H9 (cell line): Measurements from ENCODE around the gene NCOA6. TPM values are rescaled to one million over a fixed set of nuclear protein-coding genes. Genes with fewer than 3 reads are reported as not detected.

Experiments
- DNase-seq: peaks from one replicate; pipeline ENCODE4 v3.0.0-alpha.2; 2017
- H2AFZ ChIP-seq: one replicate; pipeline ENCODE4 v1.6.1; 2013; ENCODE audit warnings: mild to moderate bottlenecking, low read length, control low read depth, moderate library complexity
- H2AK5ac ChIP-seq: 2 replicates; pipeline ENCODE4 v1.6.1; 2013; ENCODE audit warnings: low read length, control low read depth, mixed read lengths; ENCODE audit not compliant: insufficient read length
- H2BK120ac ChIP-seq: one replicate; pipeline ENCODE4 v1.6.1; 2013; ENCODE audit warnings: low read depth, mild to moderate bottlenecking, low read length, control low read depth, inconsistent platforms; ENCODE audit not compliant: poor library complexity, severe bottlenecking
- H2BK12ac ChIP-seq: 2 replicates; pipeline ENCODE4 v1.6.1; 2013; ENCODE audit warnings: low read length, control low read depth, mixed read lengths, low read depth; ENCODE audit not compliant: insufficient read length
- H2BK15ac ChIP-seq: 2 replicates; pipeline ENCODE4 v1.6.1; 2013; ENCODE audit warnings: low read depth, low read length, control low read depth
- H2BK20ac ChIP-seq: one replicate; pipeline ENCODE4 v1.6.1; 2013; ENCODE audit warnings: low read depth, mild to moderate bottlenecking, low read length, control low read depth, inconsistent platforms; ENCODE audit not compliant: poor library complexity, severe bottlenecking
- H2BK5ac ChIP-seq: 2 replicates; pipeline ENCODE4 v1.6.1; 2013; ENCODE audit warnings: low read length, control low read depth, mixed read lengths; ENCODE audit not compliant: insufficient read length
- H3K14ac ChIP-seq: 2 replicates; pipeline ENCODE4 v1.6.1; 2013; ENCODE audit warnings: low read length, control low read depth; ENCODE audit not compliant: insufficient read depth
- H3K18ac ChIP-seq: 2 replicates; pipeline ENCODE4 v1.6.1; 2013; ENCODE audit warnings: low read depth, mild to moderate bottlenecking, mixed read lengths, low read length, control low read depth; ENCODE audit not compliant: insufficient read length
- H3K23ac ChIP-seq: 2 replicates; pipeline ENCODE4 v1.6.1; 2013; ENCODE audit warnings: low read length, control low read depth, mixed read lengths, low read depth; ENCODE audit not compliant: insufficient read length
- H3K23me2 ChIP-seq: 2 replicates; pipeline ENCODE4 v1.6.1; 2013; ENCODE audit warnings: low read depth, mild to moderate bottlenecking, mixed read lengths, low read length, control low read depth; ENCODE audit not compliant: insufficient read length, poor library complexity, severe bottlenecking
- H3K27ac ChIP-seq: 2 replicates; pipeline ENCODE4 v1.5.1; 2013; ENCODE audit warnings: low read length, control low read depth, mixed read lengths, low read depth; ENCODE audit not compliant: insufficient read length
- H3K27me3 ChIP-seq: 2 replicates; pipeline ENCODE4 v1.6.1; 2013; ENCODE audit warnings: low read length, control low read depth, inconsistent platforms; ENCODE audit not compliant: insufficient read depth
- H3K4ac ChIP-seq: 2 replicates; pipeline ENCODE4 v1.6.1; 2013; ENCODE audit warnings: low read depth, mild to moderate bottlenecking, control low read depth, inconsistent platforms, low read length, moderate library complexity
- H3K4me1 ChIP-seq: 2 replicates; pipeline ENCODE4 v1.6.1; 2013; ENCODE audit warnings: low read length, control low read depth, inconsistent platforms; ENCODE audit not compliant: insufficient read depth
- H3K4me2 ChIP-seq: 2 replicates; pipeline ENCODE4 v1.6.1; 2013; ENCODE audit warnings: low read length, control low read depth, mixed read lengths; ENCODE audit not compliant: insufficient read length, insufficient read depth
- H3K56ac ChIP-seq: 2 replicates; pipeline ENCODE4 v1.6.1; 2013; ENCODE audit warnings: low read depth, mild to moderate bottlenecking, mixed read lengths, low read length, control low read depth; ENCODE audit not compliant: insufficient read length
- H3K79me1 ChIP-seq: 2 replicates; pipeline ENCODE4 v1.6.1; 2013; ENCODE audit warnings: low read depth, mild to moderate bottlenecking, moderate library complexity, low read length, control low read depth, inconsistent platforms; ENCODE audit not compliant: insufficient read depth, poor library complexity, severe bottlenecking
- H3K79me2 ChIP-seq: 2 replicates; pipeline ENCODE4 v1.6.1; 2013; ENCODE audit warnings: low read length, control low read depth, inconsistent platforms; ENCODE audit not compliant: insufficient read depth
- H3K9ac ChIP-seq: 2 replicates; pipeline ENCODE4 v1.6.1; 2013; ENCODE audit warnings: low read length, control low read depth, mixed read lengths; ENCODE audit not compliant: insufficient read length; ENCODE audit errors: extremely low read depth
- H3K9me3 ChIP-seq: one replicate; pipeline ENCODE4 v1.6.1; 2013; ENCODE audit warnings: low read depth, low read length, inconsistent platforms; ENCODE audit not compliant: control insufficient read depth
- H3T11ph ChIP-seq: one replicate; pipeline ENCODE4 v1.6.1; 2013; ENCODE audit warnings: mild to moderate bottlenecking, low read length, control low read depth, inconsistent platforms
- H4K20me1 ChIP-seq: one replicate; pipeline ENCODE4 v1.6.1; 2013; ENCODE audit not compliant: control insufficient read depth, insufficient read length, insufficient read depth
- H4K5ac ChIP-seq: 2 replicates; pipeline ENCODE4 v1.6.1; 2013; ENCODE audit warnings: low read depth, mild to moderate bottlenecking, mixed read lengths, low read length, control low read depth; ENCODE audit not compliant: insufficient read length
- H4K8ac ChIP-seq: replicated peaks from 2 replicates; pipeline ENCODE4 v1.6.1; 2013; ENCODE audit warnings: low read length, control low read depth, mixed read lengths, low read depth; ENCODE audit not compliant: insufficient read length
- H4K91ac ChIP-seq: 2 replicates; pipeline ENCODE4 v1.6.1; 2013; ENCODE audit warnings: low read depth, mild to moderate bottlenecking, moderate library complexity, mixed read lengths, low read length, control low read depth; ENCODE audit not compliant: insufficient read length
- H3K27ac Mint-ChIP-seq, 3 experiments: 2 replicates in 2 of 3; 3 replicates in 1 of 3; pipeline ENCODE4 v1.8.0; 2020 to 2021; ENCODE audit warnings: mixed read lengths in 3 of 3, mild to moderate bottlenecking in 1 of 3, moderate library complexity in 1 of 3
- H3K27me3 Mint-ChIP-seq: 2 replicates; pipeline ENCODE4 v1.8.0; 2021; ENCODE audit warnings: low read depth, mild to moderate bottlenecking, moderate library complexity, mixed read lengths
- H3K36me3 Mint-ChIP-seq, 3 experiments: 2 replicates in 2 of 3; 3 replicates in 1 of 3; pipeline ENCODE4 v1.8.0; 2020 to 2021; ENCODE audit warnings: low read depth in 3 of 3, mixed read lengths in 3 of 3; ENCODE audit not compliant: insufficient read depth in 1 of 3
- H3K4me1 Mint-ChIP-seq, 2 experiments: 2 replicates each; pipeline ENCODE4 v1.8.0; 2020; ENCODE audit warnings: mixed read lengths in 2 of 2
- H3K4me3 Mint-ChIP-seq, 2 experiments: 2 replicates in 1 of 2; 3 replicates in 1 of 2; pipeline ENCODE4 v1.8.0; 2020 to 2021; ENCODE audit warnings: mild to moderate bottlenecking in 2 of 2, mixed read lengths in 2 of 2, moderate library complexity in 1 of 2
- H3K9me3 Mint-ChIP-seq, 2 experiments: 2 replicates in 1 of 2; 3 replicates in 1 of 2; pipeline ENCODE4 v1.8.0; 2020; ENCODE audit warnings: mild to moderate bottlenecking in 2 of 2, mixed read lengths in 2 of 2, moderate library complexity in 1 of 2
- CTCF ChIP-seq: fragments of 200-600 bp; sonication (generic); conservative IDR thresholded peaks from 3 replicates; pipeline ENCODE4 v1.8.0; 2021; ENCODE audit warnings: antibody characterized with exemption, mild to moderate bottlenecking
- WGBS: extraction: QIAGEN DNeasy Blood & Tissue Kit; methylation state at CpG from one replicate; pipeline ENCODE4 v1.1.7; 2013; ENCODE audit warnings: missing lambda C conversion rate, low lambda C conversion rate, mixed read lengths; ENCODE audit not compliant: insufficient read length; ENCODE audit errors: extremely low coverage; 5-methylcytosine and 5-hydroxymethylcytosine counted together
- total RNA-seq: library from RNA; stranded (reverse); gene quantifications from 2 replicates; pipeline ENCODE4 v1.2.1, GENCODE V29; 2021

NCOA6 gene
- total RNA-seq, 1 experiment from 2014 or later: 23.9 TPM

DNA sequence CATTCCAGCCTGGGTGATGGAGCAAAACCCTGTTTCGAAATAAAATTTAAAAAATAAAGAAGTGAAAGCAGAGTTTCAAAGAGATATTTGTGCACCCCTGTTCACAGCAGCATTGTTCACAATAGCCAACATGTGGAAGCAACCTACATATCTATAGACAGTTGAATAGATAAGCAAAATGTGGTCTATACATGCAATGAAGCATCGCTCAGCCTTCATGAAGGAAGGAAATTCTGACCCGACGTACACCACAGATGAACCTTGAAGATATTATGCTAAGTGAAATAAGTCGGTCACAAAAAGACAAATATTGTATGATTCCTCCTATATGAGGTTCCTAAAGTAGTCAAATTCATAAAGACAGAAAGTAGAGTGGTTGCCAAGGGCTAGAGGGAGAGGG, 6.5 kb upstream of the NCOA6 start:
- Histone ChIP-seq H3K27ac (no peak overlapping the region), H3K79me2 (no peaks in the 10 kb centered on the region), H2BK120ac (no peak overlapping the region), H4K5ac (no peak overlapping the region), H4K20me1 (no peaks in the 10 kb centered on the region), H3K4me2 (no peak overlapping the region), H3K4ac (no peak overlapping the region), H3K27me3 (no peaks in the 10 kb centered on the region), H3K14ac (no peak overlapping the region), H2BK12ac (no peak overlapping the region), H2BK15ac (no peak overlapping the region), H3K23me2 (no peaks in the 10 kb centered on the region), H3K23ac (no peak overlapping the region), H2AFZ (no peak overlapping the region), H2BK5ac (no peak overlapping the region), H3T11ph (no peak overlapping the region), H3K79me1 (no peaks in the 10 kb centered on the region), H2AK5ac (no peak overlapping the region), H3K9ac (no peak overlapping the region), H3K18ac (no peak overlapping the region), H3K9me3 (no peaks in the 10 kb centered on the region), H3K56ac (no peak overlapping the region), H4K91ac (no peak overlapping the region), H2BK20ac (no peak overlapping the region), H4K8ac (no peak overlapping the region), H3K4me1 (no peaks in the 10 kb centered on the region)
- H3K36me3 Mint-ChIP-seq: peaks cover 0 to 10% (median 2%) of the 10 kb centered on the region in 3 experiments; a peak in 4 of 7 replicates
- whole genome bisulfite sequencing: no CpG with 5 or more reads among the region's 5 CpGs
- no peak for TF ChIP-seq CTCF
- peaks cover 25% of the 10 kb centered on the region for H3K27me3 Mint-ChIP-seq
- peaks cover 9 to 14% of the 10 kb centered on the region in 2 experiments; a peak in 3 of 5 replicates for H3K9me3 Mint-ChIP-seq
- DNase-seq: no peak
- H3K27ac Mint-ChIP-seq: no peak overlapping the region
- no peak overlapping the region for H3K4me3 Mint-ChIP-seq
- H3K4me1 Mint-ChIP-seq: no peaks in the 10 kb centered on the region
